Osteoblast (primary cell): Measurements from ENCODE around the gene TBX2. TPM values are rescaled to one million over a fixed set of nuclear protein-coding genes. Genes with fewer than 3 reads are reported as not detected.
"Not testable (repeated sequence)": the region's sequence is repeated elsewhere in the genome, so short reads cannot be mapped to it uniquely, and the experiment has no call there.

Experiments
- DNase-seq: peaks from one replicate; pipeline ENCODE4 v3.0.0; 2011; ENCODE audit warnings: low spot score, mixed read lengths; ENCODE audit not compliant: insufficient read length; ENCODE audit errors: missing footprints
- H2AFZ ChIP-seq: 2 replicates; pipeline ENCODE4 v1.6.0; 2011; ENCODE audit warnings: mild to moderate bottlenecking, low read length
- H3K27ac ChIP-seq: 2 replicates; pipeline ENCODE4 v1.5.1; 2011; ENCODE audit warnings: mild to moderate bottlenecking, low read depth, low read length, moderate library complexity
- H3K27me3 ChIP-seq: 2 replicates; pipeline ENCODE4 v1.6.0; 2012; ENCODE audit warnings: mild to moderate bottlenecking, control low read depth, inconsistent platforms, low read length, moderate library complexity; ENCODE audit not compliant: insufficient read depth
- H3K36me3 ChIP-seq: 2 replicates; pipeline ENCODE4 v1.5.1; 2011; ENCODE audit warnings: mild to moderate bottlenecking, low read length, control low read depth, moderate library complexity; ENCODE audit not compliant: insufficient read depth
- H3K4me1 ChIP-seq: 2 replicates; pipeline ENCODE4 v1.5.1; 2011; ENCODE audit warnings: mild to moderate bottlenecking, low read length, control low read depth, moderate library complexity; ENCODE audit not compliant: insufficient read depth
- H3K4me2 ChIP-seq: 2 replicates; pipeline ENCODE4 v1.6.0; 2011; ENCODE audit warnings: mild to moderate bottlenecking, low read length; ENCODE audit not compliant: insufficient read depth
- H3K4me3 ChIP-seq: fragments of 200-600 bp; sonication (generic); 3 replicates; pipeline ENCODE4 v1.5.1; 2012; ENCODE audit warnings: mild to moderate bottlenecking, low read length, inconsistent platforms; ENCODE audit not compliant: insufficient read depth
- H3K79me2 ChIP-seq: 2 replicates; pipeline ENCODE4 v1.6.0; 2012; ENCODE audit warnings: mild to moderate bottlenecking, low read length, control low read depth, inconsistent platforms; ENCODE audit not compliant: insufficient read depth
- H3K9me3 ChIP-seq: 2 replicates; pipeline ENCODE4 v1.5.1; 2011; ENCODE audit warnings: low read depth, low read length, control low read depth
- H4K20me1 ChIP-seq: 2 replicates; pipeline ENCODE4 v1.6.0; 2012; ENCODE audit warnings: mild to moderate bottlenecking, low read length, control low read depth; ENCODE audit not compliant: insufficient read depth
- CTCF ChIP-seq: IDR thresholded peaks from 2 replicates; pipeline ENCODE4 v1.5.1; 2011; ENCODE audit warnings: mild to moderate bottlenecking, low read depth, low read length, moderate library complexity; ENCODE audit errors: extremely low read depth
- total RNA-seq: library from RNA; depleted of rRNA; stranded (reverse); fragments of >200 nt; gene quantifications from 2 replicates; pipeline ENCODE4 v1.2.3, GENCODE V29; 2012

The TBX2 gene
- total RNA-seq, 1 donor = 11.6 TPM

GRCh38 chr17:61444831-61445230 is 45.2 kb downstream of the TBX2 start:
- no peak for TF ChIP-seq CTCF
- Histone ChIP-seq H3K36me3 (no peaks in the 10 kb centered on the region), H3K4me3 (no peak overlapping the region), H3K27me3 (peaks cover 6% of the 10 kb centered on the region), H3K4me1 (no peaks in the 10 kb centered on the region), H3K27ac (no peak overlapping the region), H3K79me2 (no peaks in the 10 kb centered on the region), H3K4me2 (no peak overlapping the region), H3K9me3 (no peaks in the 10 kb centered on the region), H2AFZ (no peak overlapping the region), H4K20me1 (peaks cover 3% of the 10 kb centered on the region)
- peak; percentile 77 for DNase-seq

GRCh38 chr17:61447358-61447757 is 47.7 kb downstream of the TBX2 start:
- no peak for DNase-seq
- Histone ChIP-seq H2AFZ (no peak overlapping the region), H3K4me1 (no peaks in the 10 kb centered on the region), H3K9me3 (no peaks in the 10 kb centered on the region), H3K27me3 (peaks cover 20% of the 10 kb centered on the region), H3K36me3 (no peaks in the 10 kb centered on the region), H3K27ac (no peak overlapping the region), H3K4me3 (no peak overlapping the region), H3K79me2 (no peaks in the 10 kb centered on the region), H3K4me2 (no peak overlapping the region), H4K20me1 (peaks cover 3% of the 10 kb centered on the region)
- no peak for TF ChIP-seq CTCF

GRCh38 chr17:61448042-61448441 is 48.4 kb downstream of the TBX2 start:
- TF ChIP-seq CTCF = no peak

GRCh38 chr17:61449140-61449539 is 49.5 kb downstream of the TBX2 start:
- not testable (repeated sequence) for H3K4me1 ChIP-seq, DNase-seq, H3K27ac ChIP-seq, H3K9me3 ChIP-seq, H3K4me3 ChIP-seq, H2AFZ ChIP-seq, H3K79me2 ChIP-seq, H4K20me1 ChIP-seq, H3K4me2 ChIP-seq, H3K36me3 ChIP-seq
- H3K27me3 ChIP-seq = peaks cover 38% of the 10 kb centered on the region

More at GRCh38 chr17:61448042-61448441, 48.4 kb downstream of the TBX2 start:
- H3K9me3 ChIP-seq = no peaks in the 10 kb centered on the region
- H2AFZ ChIP-seq = no peak overlapping the region
- no peak for DNase-seq
- peaks cover 3% of the 10 kb centered on the region for H4K20me1 ChIP-seq
- H3K27me3 ChIP-seq = peaks cover 27% of the 10 kb centered on the region
- no peak overlapping the region for H3K4me3 ChIP-seq
- H3K27ac ChIP-seq = no peak overlapping the region
- no peaks in the 10 kb centered on the region for H3K4me1 ChIP-seq
- H3K79me2 ChIP-seq = no peaks in the 10 kb centered on the region
- no peak overlapping the region for H3K4me2 ChIP-seq
- H3K36me3 ChIP-seq = no peaks in the 10 kb centered on the region
